GM13976 (cell line): Measurements from ENCODE around the gene EIF4E2.

Source experiments
- DNase-seq: peaks from one replicate; pipeline ENCODE4 v3.0.0; 2012; ENCODE audit warnings: low spot score
- in situ Hi-C: fragments of 300-500 bp; cut with MboI; formaldehyde crosslinking; loops from one replicate; pipeline ENCODE4 v1.12.0; 2022; ENCODE audit warnings: low sequenced_read_pairs, mixed read lengths, inconsistent platforms; ENCODE audit not compliant: unreplicated experiment
- TF ChIP-seq, protein P1 (sequence below): IDR thresholded peaks from 2 replicates; pipeline ENCODE4 v1.5.1; 2012; ENCODE audit warnings: borderline replicate concordance, mild to moderate bottlenecking; ENCODE audit not compliant: insufficient read depth; ENCODE audit errors: extremely low read depth, missing control alignments, control extremely low read depth

EIF4E2 gene

DNA sequence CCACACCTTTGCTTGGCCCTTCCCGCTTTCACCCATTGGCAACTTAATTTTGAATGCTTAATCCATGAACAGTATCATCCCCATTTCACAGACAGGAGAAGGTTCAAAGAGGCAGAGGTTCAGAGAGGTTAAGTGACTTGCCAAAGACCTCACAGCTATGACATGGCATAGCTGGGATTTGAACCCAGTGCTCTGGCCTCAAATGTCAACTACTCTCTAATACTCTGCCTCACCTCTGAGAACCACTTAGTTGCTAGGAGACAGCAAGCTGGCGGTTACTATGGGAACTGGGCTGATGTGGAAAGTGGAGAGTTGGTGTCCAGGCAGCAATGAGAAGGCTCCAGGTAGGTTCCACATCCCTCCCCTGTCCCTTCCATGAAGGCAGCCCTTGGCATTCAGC is 46.1 kb upstream of the EIF4E2 start:
- in situ Hi-C loops, result no loop called here
- DNase-seq, result no peak

DNA sequence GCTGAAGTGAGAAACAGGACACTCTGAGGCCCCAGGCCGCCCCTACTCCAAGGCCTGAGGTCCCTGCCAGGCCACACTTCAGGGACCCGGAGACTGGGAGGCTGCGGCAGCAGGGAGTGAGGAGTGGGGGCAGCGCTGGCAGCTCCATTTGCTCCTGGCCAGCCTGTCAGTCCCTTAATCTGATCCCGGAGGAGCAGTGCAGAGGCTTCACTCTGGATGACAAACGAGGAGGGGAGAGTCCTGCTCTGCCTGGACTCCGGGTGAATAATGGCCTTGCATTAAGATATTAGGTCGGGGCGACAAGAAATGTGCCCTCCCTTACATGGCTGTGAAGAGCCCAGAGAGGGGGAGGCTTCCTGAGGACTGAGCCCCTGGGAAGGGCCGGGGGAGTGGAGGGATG is 44.6 kb upstream of the EIF4E2 start:
- DNase-seq, result no peak
- TF ChIP-seq, protein P1, sequence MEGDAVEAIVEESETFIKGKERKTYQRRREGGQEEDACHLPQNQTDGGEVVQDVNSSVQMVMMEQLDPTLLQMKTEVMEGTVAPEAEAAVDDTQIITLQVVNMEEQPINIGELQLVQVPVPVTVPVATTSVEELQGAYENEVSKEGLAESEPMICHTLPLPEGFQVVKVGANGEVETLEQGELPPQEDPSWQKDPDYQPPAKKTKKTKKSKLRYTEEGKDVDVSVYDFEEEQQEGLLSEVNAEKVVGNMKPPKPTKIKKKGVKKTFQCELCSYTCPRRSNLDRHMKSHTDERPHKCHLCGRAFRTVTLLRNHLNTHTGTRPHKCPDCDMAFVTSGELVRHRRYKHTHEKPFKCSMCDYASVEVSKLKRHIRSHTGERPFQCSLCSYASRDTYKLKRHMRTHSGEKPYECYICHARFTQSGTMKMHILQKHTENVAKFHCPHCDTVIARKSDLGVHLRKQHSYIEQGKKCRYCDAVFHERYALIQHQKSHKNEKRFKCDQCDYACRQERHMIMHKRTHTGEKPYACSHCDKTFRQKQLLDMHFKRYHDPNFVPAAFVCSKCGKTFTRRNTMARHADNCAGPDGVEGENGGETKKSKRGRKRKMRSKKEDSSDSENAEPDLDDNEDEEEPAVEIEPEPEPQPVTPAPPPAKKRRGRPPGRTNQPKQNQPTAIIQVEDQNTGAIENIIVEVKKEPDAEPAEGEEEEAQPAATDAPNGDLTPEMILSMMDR, result no peak
- in situ Hi-C loops, result no loop called here

More for the DNA sequence above, 46.1 kb upstream of the EIF4E2 start:
- TF ChIP-seq, protein P1, result no peak

DNA sequence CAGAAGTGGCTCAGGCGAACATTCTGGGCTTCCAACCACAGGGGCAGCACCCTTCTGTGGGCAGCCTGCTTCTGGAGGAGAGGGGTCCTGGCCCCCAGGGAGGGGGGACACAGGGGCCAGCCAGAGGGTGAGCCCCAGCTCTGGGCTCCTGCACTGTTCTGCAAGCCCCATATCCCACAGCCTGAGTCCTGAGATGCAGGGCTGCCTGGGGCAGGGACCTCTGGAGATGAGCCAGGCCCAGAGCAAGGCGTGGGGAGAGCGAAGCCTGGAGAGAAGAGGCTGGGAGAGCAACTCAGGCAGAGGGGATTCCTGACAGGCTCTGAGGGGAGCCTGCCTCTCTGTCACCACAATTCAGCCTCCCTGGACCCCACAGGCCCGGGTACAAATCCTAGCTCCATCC is 43.8 kb upstream of the EIF4E2 start:
- TF ChIP-seq, protein P1, result no peak
- no peak for DNase-seq
- in situ Hi-C loops, result no loop called here

DNA sequence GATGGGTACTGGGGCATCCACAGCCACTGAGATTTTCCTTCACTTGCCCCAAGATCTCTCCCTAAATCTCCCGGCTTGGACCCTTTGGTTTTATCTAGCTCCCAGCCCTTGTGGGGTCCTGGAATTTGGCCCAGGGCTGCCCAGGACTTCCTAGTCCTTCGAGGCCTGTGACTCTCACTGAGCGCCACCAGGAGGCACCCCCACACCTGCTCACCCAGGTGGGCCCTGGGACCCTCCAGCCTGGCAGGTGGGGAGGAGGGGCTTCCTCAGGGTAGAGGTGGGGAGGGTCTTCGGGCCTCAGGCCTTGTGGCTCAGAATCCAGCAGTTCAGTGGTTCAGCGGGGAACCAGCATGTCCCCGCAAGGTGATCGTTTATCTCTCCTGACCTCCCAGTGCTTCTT is 42.2 kb upstream of the EIF4E2 start:
- in situ Hi-C loops, result no loop called here

DNA sequence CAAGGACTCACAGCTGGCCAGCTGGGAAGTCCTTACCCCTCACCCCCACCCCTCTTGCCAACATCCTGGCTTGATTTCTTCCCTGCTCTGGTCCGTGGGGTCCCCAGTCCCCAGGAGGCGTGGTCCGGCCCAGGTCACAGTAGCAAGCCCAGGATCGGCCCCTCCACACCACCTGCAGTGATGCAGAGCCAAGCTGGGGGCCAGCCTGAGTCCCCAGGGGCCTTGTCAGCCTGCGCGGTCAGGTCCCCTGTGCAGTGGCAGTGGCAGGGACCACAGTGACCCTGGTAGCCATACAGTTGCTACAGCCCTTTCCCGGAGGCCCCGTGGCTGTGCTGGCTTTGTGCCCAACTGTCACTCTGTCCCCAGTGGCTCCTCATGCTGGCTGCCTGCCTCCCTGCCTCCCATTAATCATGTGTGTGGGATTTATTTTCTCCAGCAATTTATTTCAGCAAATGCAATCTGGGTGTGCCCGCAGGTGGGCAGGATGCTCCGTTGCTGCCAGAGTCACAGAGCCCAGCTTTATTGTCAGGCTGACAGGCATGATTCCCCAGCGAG is 39.1 kb upstream of the EIF4E2 start:
- no peak for DNase-seq
- TF ChIP-seq, protein P1, result no peak
- in situ Hi-C loops, result no loop called here

More for the DNA sequence above, 42.2 kb upstream of the EIF4E2 start:
- TF ChIP-seq, protein P1, result no peak
- no peak for DNase-seq

DNA sequence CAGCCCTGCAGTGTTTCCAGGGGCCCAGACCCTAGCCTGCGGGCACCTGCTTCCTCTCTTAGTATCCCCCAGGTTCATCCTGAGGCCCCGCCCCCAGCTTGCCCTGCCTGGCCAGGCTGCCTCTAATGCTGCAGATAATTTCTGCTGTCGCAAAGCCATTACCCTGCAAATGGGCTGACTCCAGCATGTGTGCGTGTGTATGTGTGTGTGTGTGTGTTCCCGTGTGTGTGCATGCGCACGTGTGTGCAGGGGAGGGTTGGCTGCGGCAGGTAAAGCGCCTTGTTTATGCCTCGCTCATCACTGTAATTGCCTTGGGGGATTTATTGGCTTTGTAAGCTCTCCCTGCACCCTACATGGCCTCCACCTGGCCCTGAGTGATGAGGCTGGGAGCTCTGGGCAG is 37.9 kb upstream of the EIF4E2 start:
- in situ Hi-C loops, result no loop called here
- no peak for DNase-seq
- TF ChIP-seq, protein P1, result no peak
